HCT116 (cell line): Measurements from ENCODE around the gene SLC10A7. TPM values are rescaled to one million over a fixed set of nuclear protein-coding genes. Genes with fewer than 3 reads are reported as not detected.

Experiments used
- ATAC-seq: fragments of 200-7000 bp; cut with Tn5 transposase; 2 replicates; pipeline ENCODE4 v1.9.1; 2020; ENCODE audit warnings: mild to moderate bottlenecking, moderate library complexity
- BruUV-seq: library from RNA; stranded (reverse); fragments of 400-500 nt; replicated peaks from 2 replicates; lab custom pipeline; 2021; lab: Mats Ljungman, UMichigan
- CTCF ChIA-PET: fragments of 300-600 bp; sonication (Branson Sonifier 250); formaldehyde crosslinking; loops from one replicate; lab custom pipeline; 2021; ENCODE audit warnings: antibody characterized with exemption; lab: Charles Lee
- POLR2A ChIA-PET: fragments of 300-600, 350-600 bp; sonication (Branson Sonifier 250); formaldehyde crosslinking; loops from one replicate; lab custom pipeline; 2021; ENCODE audit warnings: antibody characterized with exemption; lab: Charles Lee
- RAD21 ChIA-PET, 2 experiments: fragments of 300-600 bp; sonication (Branson Sonifier 250); formaldehyde crosslinking; loops; one replicate each; lab custom pipeline; 2023; ENCODE audit warnings: low total read pairs in 2 of 2; ENCODE audit not compliant: uncharacterized antibody in 2 of 2, unreplicated experiment in 2 of 2, low non-redundant PET in 1 of 2; lab: Charles Lee
- DNase-seq: peaks from one replicate; pipeline ENCODE4 v3.0.0-alpha.2; 2010; ENCODE audit warnings: low read depth, low spot score
- H2AFZ ChIP-seq: fragments of 200-600 bp; shearing (Covaris generic), sonication (generic); 2 replicates; pipeline ENCODE4 v1.6.1; 2017; ENCODE audit warnings: low read depth, mixed run types, mixed read lengths, antibody characterized with exemption, low read length; ENCODE audit not compliant: poor library complexity, severe bottlenecking
- H3K27ac ChIP-seq: 2 replicates; pipeline ENCODE4 v1.5.1; 2012; ENCODE audit warnings: low read depth, low read length
- H3K27me3 ChIP-seq: fragments of 200-600 bp; sonication (generic); 2 replicates; pipeline ENCODE4 v1.6.1; 2016; ENCODE audit warnings: mixed run types, low read length, mixed read lengths; ENCODE audit not compliant: insufficient read depth
- H3K36me3 ChIP-seq, 2 experiments: fragments of 200-500 bp in 1 of 2; fragments of 200-600 bp in 1 of 2; sonication (Bioruptor generic) in 1 of 2; sonication (generic) in 1 of 2; 2 replicates each; pipeline versions ENCODE4 v1.5.1 to v1.6.1; 2014 to 2016; ENCODE audit warnings: low read length in 2 of 2, inconsistent platforms in 1 of 2, mixed read lengths in 1 of 2, mixed run types in 1 of 2; ENCODE audit not compliant: insufficient read depth in 2 of 2, control insufficient read depth in 1 of 2
- H3K4me1 ChIP-seq, 2 experiments: fragments of 200-600 bp in 1 of 2; sonication (generic) in 1 of 2; 2 replicates each; pipeline versions ENCODE4 v1.5.1 to v1.6.1; 2012 to 2017; ENCODE audit warnings: low read length in 2 of 2, inconsistent platforms in 1 of 2, mild to moderate bottlenecking in 1 of 2, mixed read lengths in 1 of 2, mixed run types in 1 of 2, moderate library complexity in 1 of 2; ENCODE audit not compliant: insufficient read depth in 2 of 2, control insufficient read depth in 1 of 2
- H3K4me2 ChIP-seq: fragments of 200-600 bp; sonication (generic); 2 replicates; pipeline ENCODE4 v1.6.1; 2017; ENCODE audit warnings: mixed run types, low read length, mixed read lengths
- H3K4me3 ChIP-seq, 2 experiments: fragments of 200-600 bp in 1 of 2; sonication (generic) in 1 of 2; replicated peaks in 1 of 2; 2 replicates each; pipeline ENCODE4 v1.5.1; 2011 to 2016; ENCODE audit warnings: low read length in 2 of 2, control low read depth in 1 of 2, low read depth in 1 of 2, mild to moderate bottlenecking in 1 of 2, mixed read lengths in 1 of 2, mixed run types in 1 of 2
- H3K79me2 ChIP-seq: fragments of 200-600 bp; sonication (generic); 2 replicates; pipeline ENCODE4 v1.6.1; 2017; ENCODE audit warnings: mild to moderate bottlenecking, mixed run types, low read length, moderate library complexity, mixed read lengths; ENCODE audit not compliant: insufficient read depth
- H3K9ac ChIP-seq: fragments of 200-600 bp; sonication (generic); 2 replicates; pipeline ENCODE4 v1.6.1; 2016; ENCODE audit warnings: low read length, mixed read lengths
- H3K9me2 ChIP-seq: fragments of 200-600 bp; sonication (generic), shearing (Covaris generic); 2 replicates; pipeline ENCODE4 v1.6.1; 2017; ENCODE audit warnings: mixed run types, mild to moderate bottlenecking, moderate library complexity; ENCODE audit not compliant: insufficient read depth
- H3K9me3 ChIP-seq, 2 experiments: fragments of 200-500 bp in 1 of 2; fragments of 200-600 bp in 1 of 2; sonication (Bioruptor generic) in 1 of 2; sonication (generic) in 1 of 2; 2 replicates each; pipeline ENCODE4 v1.6.1; 2014 to 2017; ENCODE audit warnings: low read length in 2 of 2, mixed read lengths in 2 of 2, inconsistent platforms in 1 of 2, low read depth in 1 of 2, mild to moderate bottlenecking in 1 of 2, mixed run types in 1 of 2, moderate library complexity in 1 of 2; ENCODE audit not compliant: control insufficient read depth in 1 of 2, insufficient read depth in 1 of 2
- H4K20me1 ChIP-seq: fragments of 200-600 bp; sonication (generic), shearing (Covaris generic); 2 replicates; pipeline ENCODE4 v1.6.1; 2017; ENCODE audit warnings: mixed run types, mild to moderate bottlenecking, moderate library complexity; ENCODE audit not compliant: insufficient read depth
- EGR1 ChIP-seq: IDR thresholded peaks from 2 replicates; pipeline ENCODE4 v1.6.1; 2012; ENCODE audit warnings: low read depth
- SP1 ChIP-seq: IDR thresholded peaks from 2 replicates; pipeline ENCODE4 v1.6.1; 2012; ENCODE audit warnings: low read depth
- SRF ChIP-seq: IDR thresholded peaks from 2 replicates; pipeline ENCODE4 v1.6.1; 2012; ENCODE audit warnings: low read depth
- intact Hi-C: fragments of 100-400 bp; cut with micrococcal nuclease; formaldehyde crosslinking; loops from 2 replicates; pipeline ENCODE4 v1.10.0; 2022
- total RNA-seq: library from RNA; stranded (reverse); gene quantifications from one replicate; pipeline ENCODE4 v1.2.1, GENCODE V29; 2021; ENCODE audit not compliant: unreplicated experiment
- TF ChIP-seq, protein P1 (sequence below): IDR thresholded peaks from 2 replicates; pipeline ENCODE4 v1.6.1; 2012; ENCODE audit warnings: low read depth
- TF ChIP-seq, protein P2 (sequence below): IDR thresholded peaks from 2 replicates; pipeline ENCODE4 v1.6.1; 2012
- TF ChIP-seq, protein P3 (sequence below), 3 experiments: fragments of 200-600 bp in 1 of 3; sonication (generic) in 1 of 3; IDR thresholded peaks in 2 of 3; conservative IDR thresholded peaks in 1 of 3; 2 replicates each; pipeline ENCODE4 v1.5.1; 2012 to 2017; ENCODE audit warnings: low read depth in 2 of 3, low read length in 2 of 3, antibody characterized with exemption in 1 of 3, borderline replicate concordance in 1 of 3, control low read depth in 1 of 3, mild to moderate bottlenecking in 1 of 3, mixed read lengths in 1 of 3, mixed run types in 1 of 3, moderate library complexity in 1 of 3; ENCODE audit not compliant: insufficient read depth in 1 of 3

Gene SLC10A7
- total RNA-seq, 1 experiment from 2014 or later, result 5.5 TPM

DNA sequence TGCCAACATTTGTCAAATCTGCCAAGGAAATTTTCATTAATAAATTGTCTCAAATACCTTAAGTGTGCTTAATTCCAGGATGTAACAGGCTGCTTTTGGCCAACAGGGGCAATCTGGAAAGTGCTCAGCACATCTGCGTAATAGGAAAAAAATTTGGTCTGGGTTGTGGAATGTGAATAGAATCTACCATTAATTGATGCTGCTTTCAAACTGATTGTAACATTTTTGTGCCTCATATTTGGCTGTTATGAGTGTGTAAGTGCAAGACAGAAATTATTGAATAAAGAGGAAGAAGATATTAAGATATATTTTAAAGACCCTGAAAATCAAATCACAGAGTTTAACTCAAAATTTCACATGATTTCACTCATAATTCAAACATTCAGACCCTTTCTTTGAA lies 266.3 kb downstream of the SLC10A7 start:
- ATAC-seq (no peak), DNase-seq (no peak)
- Histone ChIP-seq H3K4me1 (peaks cover 4% of the 10 kb centered on the region in 2 experiments; a peak in 3 of 4 replicates), H3K79me2 (no peaks in the 10 kb centered on the region), H3K9me2 (no peaks in the 10 kb centered on the region), H3K4me3 (no peak overlapping the region), H3K9ac (no peak overlapping the region), H3K27ac (no peak overlapping the region), H3K27me3 (no peaks in the 10 kb centered on the region), H3K9me3 (no peaks in the 10 kb centered on the region), H2AFZ (no peak overlapping the region), H3K4me2 (no peak overlapping the region), H4K20me1 (no peaks in the 10 kb centered on the region), H3K36me3 (no peaks in the 10 kb centered on the region)
- POLR2A ChIA-PET, result no interaction called here
- RAD21 ChIA-PET, result no interaction called here
- TF ChIP-seq, protein P1, sequence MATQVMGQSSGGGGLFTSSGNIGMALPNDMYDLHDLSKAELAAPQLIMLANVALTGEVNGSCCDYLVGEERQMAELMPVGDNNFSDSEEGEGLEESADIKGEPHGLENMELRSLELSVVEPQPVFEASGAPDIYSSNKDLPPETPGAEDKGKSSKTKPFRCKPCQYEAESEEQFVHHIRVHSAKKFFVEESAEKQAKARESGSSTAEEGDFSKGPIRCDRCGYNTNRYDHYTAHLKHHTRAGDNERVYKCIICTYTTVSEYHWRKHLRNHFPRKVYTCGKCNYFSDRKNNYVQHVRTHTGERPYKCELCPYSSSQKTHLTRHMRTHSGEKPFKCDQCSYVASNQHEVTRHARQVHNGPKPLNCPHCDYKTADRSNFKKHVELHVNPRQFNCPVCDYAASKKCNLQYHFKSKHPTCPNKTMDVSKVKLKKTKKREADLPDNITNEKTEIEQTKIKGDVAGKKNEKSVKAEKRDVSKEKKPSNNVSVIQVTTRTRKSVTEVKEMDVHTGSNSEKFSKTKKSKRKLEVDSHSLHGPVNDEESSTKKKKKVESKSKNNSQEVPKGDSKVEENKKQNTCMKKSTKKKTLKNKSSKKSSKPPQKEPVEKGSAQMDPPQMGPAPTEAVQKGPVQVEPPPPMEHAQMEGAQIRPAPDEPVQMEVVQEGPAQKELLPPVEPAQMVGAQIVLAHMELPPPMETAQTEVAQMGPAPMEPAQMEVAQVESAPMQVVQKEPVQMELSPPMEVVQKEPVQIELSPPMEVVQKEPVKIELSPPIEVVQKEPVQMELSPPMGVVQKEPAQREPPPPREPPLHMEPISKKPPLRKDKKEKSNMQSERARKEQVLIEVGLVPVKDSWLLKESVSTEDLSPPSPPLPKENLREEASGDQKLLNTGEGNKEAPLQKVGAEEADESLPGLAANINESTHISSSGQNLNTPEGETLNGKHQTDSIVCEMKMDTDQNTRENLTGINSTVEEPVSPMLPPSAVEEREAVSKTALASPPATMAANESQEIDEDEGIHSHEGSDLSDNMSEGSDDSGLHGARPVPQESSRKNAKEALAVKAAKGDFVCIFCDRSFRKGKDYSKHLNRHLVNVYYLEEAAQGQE, result no peak
- TF ChIP-seq, protein P2, sequence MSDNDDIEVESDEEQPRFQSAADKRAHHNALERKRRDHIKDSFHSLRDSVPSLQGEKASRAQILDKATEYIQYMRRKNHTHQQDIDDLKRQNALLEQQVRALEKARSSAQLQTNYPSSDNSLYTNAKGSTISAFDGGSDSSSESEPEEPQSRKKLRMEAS, result no peak
- TF ChIP-seq SP1 (no peak), EGR1 (no peak), SRF (no peak)
- TF ChIP-seq, protein P3, sequence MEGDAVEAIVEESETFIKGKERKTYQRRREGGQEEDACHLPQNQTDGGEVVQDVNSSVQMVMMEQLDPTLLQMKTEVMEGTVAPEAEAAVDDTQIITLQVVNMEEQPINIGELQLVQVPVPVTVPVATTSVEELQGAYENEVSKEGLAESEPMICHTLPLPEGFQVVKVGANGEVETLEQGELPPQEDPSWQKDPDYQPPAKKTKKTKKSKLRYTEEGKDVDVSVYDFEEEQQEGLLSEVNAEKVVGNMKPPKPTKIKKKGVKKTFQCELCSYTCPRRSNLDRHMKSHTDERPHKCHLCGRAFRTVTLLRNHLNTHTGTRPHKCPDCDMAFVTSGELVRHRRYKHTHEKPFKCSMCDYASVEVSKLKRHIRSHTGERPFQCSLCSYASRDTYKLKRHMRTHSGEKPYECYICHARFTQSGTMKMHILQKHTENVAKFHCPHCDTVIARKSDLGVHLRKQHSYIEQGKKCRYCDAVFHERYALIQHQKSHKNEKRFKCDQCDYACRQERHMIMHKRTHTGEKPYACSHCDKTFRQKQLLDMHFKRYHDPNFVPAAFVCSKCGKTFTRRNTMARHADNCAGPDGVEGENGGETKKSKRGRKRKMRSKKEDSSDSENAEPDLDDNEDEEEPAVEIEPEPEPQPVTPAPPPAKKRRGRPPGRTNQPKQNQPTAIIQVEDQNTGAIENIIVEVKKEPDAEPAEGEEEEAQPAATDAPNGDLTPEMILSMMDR (IDR thresholded peaks at IDR 0.05 in 2 of 3, conservative IDR thresholded peaks at IDR 0.05 in 1 of 3; ENCODE audit: borderline replicate concordance in 1 of 3, insufficient read depth in 1 of 3, low read depth in 2 of 3, low read length in 2 of 3), result no peak
- CTCF ChIA-PET, result no interaction called here
- intact Hi-C loops, result no loop called here
- no TSS peak for BruUV-seq
